Measurements from ENCODE around the gene TMEM186. TPM values are rescaled to one million over a fixed set of nuclear protein-coding genes. Genes with fewer than 3 reads are reported as not detected.

TMEM186 gene
- total and polyA plus RNA-seq, 2 experiments from 2014 or later, result 8.3 to 14.8 TPM

- Histone ChIP-seq H4K20me1 (replicated peaks; ENCODE audit: insufficient read depth) (peaks cover 34% of the 10 kb centered on the region), H3K9me2 (ENCODE audit: insufficient read depth) (no peaks in the 10 kb centered on the region), H3K36me3 (ENCODE audit: insufficient read depth) (peaks cover 57% of the 10 kb centered on the region), H3K27ac (ENCODE audit: low read depth) (0 out of 2 replicates have a peak overlapping the region, but pooled peaks have one; percentile 50), H3K4me3 (no peak overlapping the region), H3K4me1 (ENCODE audit: insufficient read depth) (no peaks in the 10 kb centered on the region; the same call in 1 of the 2 replicates), H2AFZ (no peak overlapping the region), H3K27me3 (ENCODE audit: insufficient read depth) (no peaks in the 10 kb centered on the region), H3K4me2 (no peak overlapping the region), H3K79me2 (replicated peaks; ENCODE audit: insufficient read depth) (peaks cover 70% of the 10 kb centered on the region), H3F3A (replicated peaks; ENCODE audit: low read depth) (peaks cover 14% of the 10 kb centered on the region; the same call in 1 of the 2 replicates)
- Mint-ChIP-seq H3K4me1 (peaks cover under 1% of the 10 kb centered on the region), H3K4me3 (no peak overlapping the region), H3K27ac (peak overlapping the region; percentile 36; the same call in 1 of the 2 replicates), H3K36me3 (ENCODE audit: low read depth) (peaks cover 76% of the 10 kb centered on the region), H3K27me3 (ENCODE audit: insufficient read depth, low read depth, poor library complexity) (peaks cover 9% of the 10 kb centered on the region), H3K9me3 (no peaks in the 10 kb centered on the region; the same call in 2 of the 3 replicates)
- no peak for TF ChIP-seq POLR2AphosphoS5 (IDR thresholded peaks at IDR 0.05; ENCODE audit: low read depth)
- no peak for TF ChIP-seq EZH2phosphoT487 (IDR thresholded peaks at IDR 0.05; ENCODE audit: unreplicated experiment)
- no peak for TF ChIP-seq CREB1 (CRISPR knock-in tag; IDR thresholded peaks at IDR 0.05; ENCODE audit: low read depth)
- TF ChIP-seq NANOG (IDR thresholded peaks at IDR 0.05; ENCODE audit: borderline replicate concordance), result no peak
- no peak for TF ChIP-seq ETS1 (IDR thresholded peaks at IDR 0.05)
- TF ChIP-seq ZNF114 (CRISPR knock-in tag; IDR thresholded peaks at IDR 0.05), result no peak
- TF ChIP-seq REST (IDR thresholded peaks at IDR 0.05; ENCODE audit: unreplicated experiment), result no peak
- no peak for TF ChIP-seq STAT1 (IDR thresholded peaks at IDR 0.05; ENCODE audit: unreplicated experiment)
- TF ChIP-seq ZNF462 (CRISPR knock-in tag; IDR thresholded peaks at IDR 0.05), result no peak
- TF ChIP-seq ZNF331 (CRISPR knock-in tag; IDR thresholded peaks at IDR 0.05; ENCODE audit: low read depth), result no peak
- TF ChIP-seq CTCF (conservative IDR thresholded peaks at IDR 0.05; ENCODE audit: low read depth in 2 of 2), result no peak
- no peak for TF ChIP-seq JUNB (IDR thresholded peaks at IDR 0.05; ENCODE audit: unreplicated experiment)
- no peak for TF ChIP-seq EZH2 (IDR thresholded peaks at IDR 0.05; ENCODE audit: low read depth, unreplicated experiment)
- no peak for ATAC-seq
- no peak for DNase-seq (ENCODE audit: low spot score)
These were observed 6.9 kb upstream of the TMEM186 start for GRCh38 chr16:8804313-8804712.

Data from GM23338 (cell line).